Testis (tissue), 3 donors: ENCODE data around the gene TMIE. TPM values are rescaled to one million over a fixed set of nuclear protein-coding genes. Genes with fewer than 3 reads are reported as not detected.

Experiments used
- DNase-seq: peaks from one replicate; pipeline ENCODE4 v3.0.0-alpha.2; 2019
- H3K27ac ChIP-seq, 2 donors: fragments of 200-600 bp; sonication (generic); one replicate each; pipeline ENCODE4 v1.5.1; 2019
- H3K27me3 ChIP-seq: fragments of 200-600 bp; sonication (generic); one replicate; pipeline ENCODE4 v1.5.1; 2019
- H3K36me3 ChIP-seq: fragments of 200-600 bp; sonication (generic); one replicate; pipeline ENCODE4 v1.5.1; 2017; ENCODE audit warnings: low read depth; ENCODE audit errors: missing control alignments
- H3K4me1 ChIP-seq: fragments of 200-600 bp; sonication (generic); one replicate; pipeline ENCODE4 v1.5.1; 2019
- H3K4me3 ChIP-seq, 2 donors: fragments of 200-600 bp; sonication (generic); one replicate each; pipeline ENCODE4 v1.5.1; 2017 to 2019
- H3K9me3 ChIP-seq: fragments of 200-600 bp; sonication (generic); one replicate; pipeline ENCODE4 v1.5.1; 2017
- CTCF ChIP-seq, 3 experiments: fragments of 450-650 bp in 2 of 3; fragments of 200-600 bp in 1 of 3; sonication (generic) in 1 of 3; IDR thresholded peaks; one replicate each; pipeline ENCODE4 v1.5.1; 2016 to 2019; ENCODE audit warnings: antibody characterized with exemption in 3 of 3, mild to moderate bottlenecking in 2 of 3, moderate library complexity in 1 of 3
- POLR2A ChIP-seq: fragments of 450-650 bp; IDR thresholded peaks from one replicate; pipeline ENCODE4 v1.6.1; 2017; ENCODE audit warnings: antibody characterized with exemption, mild to moderate bottlenecking, moderate library complexity
- WGBS, 2 donors: methylation state at CpG; one replicate each; pipeline ENCODE4 v1.1.5; 2018; 5-methylcytosine and 5-hydroxymethylcytosine counted together
- intact Hi-C: fragments of 100-400 bp; cut with DNase I; formaldehyde crosslinking; loops from one replicate; pipeline ENCODE4 v1.15.1; 2023; ENCODE audit warnings: low total_unique reads
- polyA plus RNA-seq: library from polyadenylated mRNA; stranded (reverse); fragments of 350-450 nt; fragmentation: Illumina TruSeq; extraction: RNeasy Lipid Tissue Mini Kit (QIAGEN cat#74804); gene quantifications from one replicate; pipeline ENCODE4 v1.2.3, GENCODE V29; 2014; ENCODE audit warnings: low read depth, low replicate concordance; ENCODE audit not compliant: insufficient read depth
- total RNA-seq, 2 donors: library from RNA; depleted of rRNA; stranded (reverse); fragments of >200 nt; gene quantifications; one replicate each; pipeline ENCODE4 v1.2.3, GENCODE V29; 2016

The TMIE gene
- total and polyA plus RNA-seq, 3 donors from 2014 or later: 1.5 to 2.3 (median 1.8) TPM

- Histone ChIP-seq H3K27me3 (no peaks in the 10 kb centered on the region), H3K9me3 (no peaks in the 10 kb centered on the region)
- intact Hi-C loops: no loop called here
Observed at GRCh38 chr3:46716461-46717441, 15.6 kb downstream of the TMIE start.

GRCh38 chr3:46717447-46718231, 16.4 kb downstream of the TMIE start, which contains the start of gene PRSS50:
TSS of gene PRSS50 (minus strand) at chr3:46717869. CDS start at chr3:46717824, 45 bp downstream.
- TF ChIP-seq CTCF (IDR thresholded peaks at IDR 0.05) (peak in 2 of 3 experiments; percentile 30 to 39), POLR2A (no peak)
- H3K4me3 ChIP-seq: peak within 1 kb of the TSS; percentile 13 to 46
- H3K36me3 ChIP-seq: no peaks in the 10 kb centered on the region
- intact Hi-C loops: no loop called here
- H3K27ac ChIP-seq: no peak within 1 kb of the TSS
- H3K4me1 ChIP-seq: no peaks in the 10 kb centered on the region
- WGBS, 2 donors: 41 to 45% methylated on average over 16 to 61 of the region's 61 CpGs
- peak; percentile 56 for DNase-seq
- no peaks in the 10 kb centered on the region for H3K9me3 ChIP-seq
- no peaks in the 10 kb centered on the region for H3K27me3 ChIP-seq

More at GRCh38 chr3:46716461-46717441, 15.6 kb downstream of the TMIE start:
- no peaks in the 10 kb centered on the region for H3K4me1 ChIP-seq
- DNase-seq: peak; percentile 10
- H3K4me3 ChIP-seq: peak overlapping the region in 1 of 2 donors; percentile 46
- TF ChIP-seq CTCF (IDR thresholded peaks at IDR 0.05) (no peak), POLR2A (no peak)
- H3K36me3 ChIP-seq: no peaks in the 10 kb centered on the region
- 76 to 87% methylated on average over 17 to 19 of the region's 19 CpGs for WGBS, 2 donors
- no peak overlapping the region for H3K27ac ChIP-seq

GRCh38 chr3:46719044-46719565, 17.9 kb downstream of the TMIE start:
- intact Hi-C loops: no loop called here
- H3K27ac ChIP-seq: no peak overlapping the region
- TF ChIP-seq CTCF (IDR thresholded peaks at IDR 0.05): no peak
- no peak for TF ChIP-seq POLR2A
- H3K4me3 ChIP-seq: no peak overlapping the region
- no peaks in the 10 kb centered on the region for H3K4me1 ChIP-seq
- DNase-seq: peak; percentile 1
- no peaks in the 10 kb centered on the region for H3K36me3 ChIP-seq
- 75 to 77% methylated on average over 2 of the region's 2 CpGs for WGBS, 2 donors
- no peaks in the 10 kb centered on the region for H3K27me3 ChIP-seq
- no peaks in the 10 kb centered on the region for H3K9me3 ChIP-seq

- DNase-seq: peak; percentile 12
- Histone ChIP-seq H3K9me3 (no peaks in the 10 kb centered on the region), H3K4me1 (no peaks in the 10 kb centered on the region), H3K27ac (no peak overlapping the region), H3K4me3 (no peak overlapping the region), H3K27me3 (no peaks in the 10 kb centered on the region), H3K36me3 (no peaks in the 10 kb centered on the region)
- TF ChIP-seq POLR2A: no peak
- no peak for TF ChIP-seq CTCF (IDR thresholded peaks at IDR 0.05)
- 83 to 90% methylated on average over 4 of the region's 4 CpGs for WGBS, 2 donors
- intact Hi-C loops: no loop called here
Observed at GRCh38 chr3:46719735-46720271, 18.6 kb downstream of the TMIE start.
